ENCODE data around the gene TCN2. TPM values are rescaled to one million over a fixed set of nuclear protein-coding genes. Genes with fewer than 3 reads are reported as not detected.

The TCN2 gene
- total RNA-seq, 1 experiment from 2014 or later = 2.2 TPM

- H3K27ac ChIP-seq (ENCODE audit: low read depth, low read length) = no peak overlapping the region
- TF ChIP-seq JUND (IDR thresholded peaks at IDR 0.05) (no peak), CEBPB (IDR thresholded peaks at IDR 0.05; ENCODE audit: low read depth) (no peak), POLR2A (IDR thresholded peaks at IDR 0.05; ENCODE audit: borderline replicate concordance, extremely low read depth, insufficient read depth, insufficient read length) (no peak), YY1 (IDR thresholded peaks at IDR 0.05; ENCODE audit: extremely low read depth, insufficient replicate concordance, low read depth, low read length) (no peak), MAX (IDR thresholded peaks at IDR 0.05) (no peak), ZNF274 (IDR thresholded peaks at IDR 0.05; ENCODE audit: low read depth, low read length) (no peak), SRF (IDR thresholded peaks at IDR 0.05; ENCODE audit: low read depth) (no peak), SP1 (IDR thresholded peaks at IDR 0.05; ENCODE audit: low read depth) (no peak), RAD21 (IDR thresholded peaks at IDR 0.05; ENCODE audit: low read depth) (no peak)
- DNase-seq (ENCODE audit: low read depth, low spot score) = no peak
- RAD21 ChIA-PET (ENCODE audit: low non-redundant PET in 1 of 2, low total read pairs in 2 of 2, uncharacterized antibody in 2 of 2, unreplicated experiment in 2 of 2) = no interaction called here
- no peak overlapping the region for H3K9ac ChIP-seq (ENCODE audit: low read length)
- BruUV-seq (replicated peaks) = no TSS peak
- no peak overlapping the region for H3K4me3 ChIP-seq (replicated peaks in 1 of 2; ENCODE audit: low read depth in 1 of 2, low read length in 2 of 2)
- no peaks in the 10 kb centered on the region for H3K9me3 ChIP-seq (ENCODE audit: control insufficient read depth in 1 of 2, insufficient read depth in 1 of 2, low read depth in 1 of 2, low read length in 2 of 2)
- H4K20me1 ChIP-seq (ENCODE audit: insufficient read depth) = no peaks in the 10 kb centered on the region
- H3K4me1 ChIP-seq (ENCODE audit: control insufficient read depth in 1 of 2, insufficient read depth in 2 of 2, low read length in 2 of 2) = peaks cover 8 to 16% of the 10 kb centered on the region in 2 experiments
- H2AFZ ChIP-seq (ENCODE audit: low read depth, low read length, poor library complexity, severe bottlenecking) = no peak overlapping the region
- CTCF ChIA-PET = interaction anchor here (0.7 to 1.8 kb wide), 9 partner anchors 9 to 318 kb away, joined by 3 to 11 read pairs (median 4); partner anchors contain the start of gene PES1
- H3K36me3 ChIP-seq (ENCODE audit: control insufficient read depth in 1 of 2, insufficient read depth in 2 of 2, low read length in 2 of 2) = no peaks in the 10 kb centered on the region
- no peaks in the 10 kb centered on the region for H3K9me2 ChIP-seq (ENCODE audit: insufficient read depth)
- ATAC-seq = no peak
- POLR2A ChIA-PET = no interaction called here
- intact Hi-C loops (cut with micrococcal nuclease) = loop anchor here (10.0 kb wide), 1 partner anchor 153 kb away; no protein-coding TSS in a partner anchor
- no peaks in the 10 kb centered on the region for H3K79me2 ChIP-seq (ENCODE audit: insufficient read depth, low read length)
- H3K4me2 ChIP-seq (ENCODE audit: low read length) = no peak overlapping the region
- H3K27me3 ChIP-seq (ENCODE audit: insufficient read depth, low read length) = no peaks in the 10 kb centered on the region
Observed at GRCh38 chr22:30601464-30601863, 5.5 kb upstream of the TCN2 start.

- no TSS peak for BruUV-seq (replicated peaks)
- no peaks in the 10 kb centered on the region for H3K9me3 ChIP-seq (ENCODE audit: control insufficient read depth in 1 of 2, insufficient read depth in 1 of 2, low read depth in 1 of 2, low read length in 2 of 2)
- H2AFZ ChIP-seq (ENCODE audit: low read depth, low read length, poor library complexity, severe bottlenecking) = peak overlapping the region; percentile 11
- H3K79me2 ChIP-seq (ENCODE audit: insufficient read depth, low read length) = no peaks in the 10 kb centered on the region
- ATAC-seq = peak; percentile 64
- H3K9me2 ChIP-seq (ENCODE audit: insufficient read depth) = no peaks in the 10 kb centered on the region
- no peak overlapping the region for H3K9ac ChIP-seq (ENCODE audit: low read length)
- H3K27ac ChIP-seq (ENCODE audit: low read depth, low read length) = no peak overlapping the region
- no peak overlapping the region for H3K4me2 ChIP-seq (ENCODE audit: low read length)
- no peaks in the 10 kb centered on the region for H3K36me3 ChIP-seq (ENCODE audit: control insufficient read depth in 1 of 2, insufficient read depth in 2 of 2, low read length in 2 of 2)
- H3K27me3 ChIP-seq (ENCODE audit: insufficient read depth, low read length) = no peaks in the 10 kb centered on the region
- H4K20me1 ChIP-seq (ENCODE audit: insufficient read depth) = no peaks in the 10 kb centered on the region
- peaks cover 8 to 21% of the 10 kb centered on the region in 2 experiments for H3K4me1 ChIP-seq (ENCODE audit: control insufficient read depth in 1 of 2, insufficient read depth in 2 of 2, low read length in 2 of 2)
- ChIA-PET POLR2A (no interaction called here), RAD21 (ENCODE audit: low non-redundant PET in 1 of 2, low total read pairs in 2 of 2, uncharacterized antibody in 2 of 2, unreplicated experiment in 2 of 2) (no interaction called here), CTCF (interaction anchor here (0.7 to 1.8 kb wide), 9 partner anchors 9 to 318 kb away, joined by 3 to 11 read pairs (median 4); partner anchors contain the start of gene PES1)
- intact Hi-C loops (cut with micrococcal nuclease) = loop anchor here (1.0 to 10.0 kb wide), 3 partner anchors 153 to 211 kb away; no protein-coding TSS in a partner anchor
- no peak overlapping the region for H3K4me3 ChIP-seq (replicated peaks in 1 of 2; ENCODE audit: low read depth in 1 of 2, low read length in 2 of 2)
- peak; percentile 53 for DNase-seq (ENCODE audit: low read depth, low spot score)
- TF ChIP-seq JUND (IDR thresholded peaks at IDR 0.05) (no peak), EZH2 (IDR thresholded peaks at IDR 0.05) (no peak), ZNF274 (IDR thresholded peaks at IDR 0.05; ENCODE audit: low read depth, low read length) (no peak), CTCF (IDR thresholded peaks at IDR 0.05 in 2 of 3, conservative IDR thresholded peaks at IDR 0.05 in 1 of 3; ENCODE audit: borderline replicate concordance in 1 of 3, insufficient read depth in 1 of 3, low read depth in 2 of 3, low read length in 2 of 3) (peak; percentile 40 to 53 (median 50); a peak in 5 of 6 replicates), SP1 (IDR thresholded peaks at IDR 0.05; ENCODE audit: low read depth) (no peak), ATF3 (IDR thresholded peaks at IDR 0.05) (no peak), ZBTB33 (IDR thresholded peaks at IDR 0.05; ENCODE audit: extremely low read depth, insufficient replicate concordance, low read length) (no peak), FOSL1 (IDR thresholded peaks at IDR 0.05; ENCODE audit: low read depth) (no peak), YY1 (IDR thresholded peaks at IDR 0.05; ENCODE audit: extremely low read depth, insufficient replicate concordance, low read depth, low read length) (no peak), MAX (IDR thresholded peaks at IDR 0.05) (no peak), ZFX (IDR thresholded peaks at IDR 0.05) (no peak), RAD21 (IDR thresholded peaks at IDR 0.05; ENCODE audit: low read depth) (peak; percentile 57), EGR1 (IDR thresholded peaks at IDR 0.05; ENCODE audit: low read depth) (no peak)
Observed at GRCh38 chr22:30602049-30602448, 4.9 kb upstream of the TCN2 start.

All from HCT116 (cell line).